Prostate gland (tissue), 2 donors: ENCODE measurements around the gene FRMD1.

Source experiments
- POLR2A ChIP-seq: fragments of 450-650 bp; IDR thresholded peaks from one replicate; pipeline ENCODE4 v1.6.1; 2016; ENCODE audit warnings: antibody characterized with exemption, mild to moderate bottlenecking
- TF ChIP-seq, protein P1 (sequence below), 4 experiments: fragments of 200-600 bp in 2 of 4; fragments of 450-650 bp in 2 of 4; sonication (generic) in 2 of 4; IDR thresholded peaks; 1 replicate in 3 of 4; 2 replicates in 1 of 4; pipeline ENCODE4 v1.5.1; 2016 to 2019; ENCODE audit warnings: antibody characterized with exemption in 4 of 4, mild to moderate bottlenecking in 2 of 4, moderate library complexity in 2 of 4

DNA sequence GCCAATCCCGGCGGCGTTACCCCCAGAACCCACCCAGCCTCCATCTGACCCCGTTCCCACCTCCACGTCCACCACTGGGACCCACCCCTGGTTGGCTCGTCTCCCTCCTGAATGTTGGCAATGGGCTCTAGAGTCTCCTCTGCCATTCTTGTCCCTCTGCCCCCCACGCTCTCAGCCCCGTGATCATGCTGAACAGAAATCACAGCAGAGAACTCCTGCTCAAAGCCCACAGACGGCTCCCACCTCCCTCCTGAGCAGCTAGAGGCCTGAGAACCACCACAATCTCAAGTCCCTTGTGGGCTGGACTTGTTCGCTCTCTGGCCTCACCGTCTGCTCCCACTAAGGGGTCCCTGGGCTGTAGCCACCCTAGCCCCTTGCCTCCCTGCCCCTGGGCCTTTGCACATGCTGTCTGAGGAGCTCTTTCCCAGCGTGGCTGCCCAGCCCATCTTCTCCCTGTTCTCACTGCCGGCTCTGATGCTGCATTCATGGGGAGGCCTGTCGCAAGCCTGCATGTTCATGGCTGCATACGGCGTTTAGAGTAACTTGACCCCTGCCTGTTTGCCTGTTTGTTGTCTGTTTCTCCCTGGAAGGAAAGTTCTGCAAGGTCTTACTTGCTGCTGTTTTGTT is 11.2 kb upstream of the FRMD1 start:
- TF ChIP-seq, protein P1, sequence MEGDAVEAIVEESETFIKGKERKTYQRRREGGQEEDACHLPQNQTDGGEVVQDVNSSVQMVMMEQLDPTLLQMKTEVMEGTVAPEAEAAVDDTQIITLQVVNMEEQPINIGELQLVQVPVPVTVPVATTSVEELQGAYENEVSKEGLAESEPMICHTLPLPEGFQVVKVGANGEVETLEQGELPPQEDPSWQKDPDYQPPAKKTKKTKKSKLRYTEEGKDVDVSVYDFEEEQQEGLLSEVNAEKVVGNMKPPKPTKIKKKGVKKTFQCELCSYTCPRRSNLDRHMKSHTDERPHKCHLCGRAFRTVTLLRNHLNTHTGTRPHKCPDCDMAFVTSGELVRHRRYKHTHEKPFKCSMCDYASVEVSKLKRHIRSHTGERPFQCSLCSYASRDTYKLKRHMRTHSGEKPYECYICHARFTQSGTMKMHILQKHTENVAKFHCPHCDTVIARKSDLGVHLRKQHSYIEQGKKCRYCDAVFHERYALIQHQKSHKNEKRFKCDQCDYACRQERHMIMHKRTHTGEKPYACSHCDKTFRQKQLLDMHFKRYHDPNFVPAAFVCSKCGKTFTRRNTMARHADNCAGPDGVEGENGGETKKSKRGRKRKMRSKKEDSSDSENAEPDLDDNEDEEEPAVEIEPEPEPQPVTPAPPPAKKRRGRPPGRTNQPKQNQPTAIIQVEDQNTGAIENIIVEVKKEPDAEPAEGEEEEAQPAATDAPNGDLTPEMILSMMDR (IDR thresholded peaks at IDR 0.05) = no peak
- no peak for TF ChIP-seq POLR2A
